Measurements from ENCODE around the gene ZCRB1.

ZCRB1 gene

GRCh38 chr12:42320796-42321195 lies 5.1 kb downstream of the ZCRB1 start:
- Histone ChIP-seq H3K4me3 (replicated peaks; ENCODE audit: insufficient read depth, low read length) (no peak overlapping the region), H3K27me3 (ENCODE audit: insufficient read depth, poor library complexity, severe bottlenecking) (no peaks in the 10 kb centered on the region), H3K27ac (replicated peaks) (no peak overlapping the region)
- no peak for DNase-seq (ENCODE audit: low read depth in 1 of 2, low spot score in 1 of 2)
- TF ChIP-seq GABPA (IDR thresholded peaks at IDR 0.05; ENCODE audit: low read depth): no peak
- no peak for TF ChIP-seq CTCF (IDR thresholded peaks at IDR 0.05; ENCODE audit: insufficient read depth, low read length)
- TF ChIP-seq POLR2AphosphoS5 (IDR thresholded peaks at IDR 0.05; ENCODE audit: low read depth): no peak
- TF ChIP-seq REST (IDR thresholded peaks at IDR 0.05; ENCODE audit: insufficient replicate concordance, low read depth): no peak
- TF ChIP-seq SPI1 (IDR thresholded peaks at IDR 0.05; ENCODE audit: borderline replicate concordance, low read depth): no peak

GRCh38 chr12:42315108-42315507 lies 10.8 kb downstream of the ZCRB1 start:
- Histone ChIP-seq H3K27me3 (ENCODE audit: insufficient read depth, poor library complexity, severe bottlenecking) (no peaks in the 10 kb centered on the region), H3K4me3 (replicated peaks; ENCODE audit: insufficient read depth, low read length) (no peak overlapping the region), H3K27ac (replicated peaks) (no peak overlapping the region)
- TF ChIP-seq REST (IDR thresholded peaks at IDR 0.05; ENCODE audit: insufficient replicate concordance, low read depth) (no peak), GABPA (IDR thresholded peaks at IDR 0.05; ENCODE audit: low read depth) (no peak), SPI1 (IDR thresholded peaks at IDR 0.05; ENCODE audit: borderline replicate concordance, low read depth) (no peak), POLR2AphosphoS5 (IDR thresholded peaks at IDR 0.05; ENCODE audit: low read depth) (no peak), CTCF (IDR thresholded peaks at IDR 0.05; ENCODE audit: insufficient read depth, low read length) (no peak)
- no peak for DNase-seq (ENCODE audit: low read depth in 1 of 2, low spot score in 1 of 2)

GRCh38 chr12:42309996-42310395 lies 15.9 kb downstream of the ZCRB1 start:
- Histone ChIP-seq H3K4me3 (replicated peaks; ENCODE audit: insufficient read depth, low read length) (no peak overlapping the region), H3K27ac (replicated peaks) (no peak overlapping the region), H3K27me3 (ENCODE audit: insufficient read depth, poor library complexity, severe bottlenecking) (no peaks in the 10 kb centered on the region)
- no peak for TF ChIP-seq REST (IDR thresholded peaks at IDR 0.05; ENCODE audit: insufficient replicate concordance, low read depth)
- no peak for TF ChIP-seq SPI1 (IDR thresholded peaks at IDR 0.05; ENCODE audit: borderline replicate concordance, low read depth)
- no peak for TF ChIP-seq POLR2AphosphoS5 (IDR thresholded peaks at IDR 0.05; ENCODE audit: low read depth)
- TF ChIP-seq CTCF (IDR thresholded peaks at IDR 0.05; ENCODE audit: insufficient read depth, low read length): no peak
- no peak for TF ChIP-seq GABPA (IDR thresholded peaks at IDR 0.05; ENCODE audit: low read depth)
- no peak for DNase-seq (ENCODE audit: low read depth in 1 of 2, low spot score in 1 of 2)
